H1 (cell line): Measurements from ENCODE around the gene SPATS2L. TPM values are rescaled to one million over a fixed set of nuclear protein-coding genes. Genes with fewer than 3 reads are reported as not detected.

Experiments
- CHD7 ChIP-seq: fragments of 300-600 bp; sonication (generic); IDR thresholded peaks from 2 replicates; pipeline ENCODE4 v1.7.1; 2012; ENCODE audit warnings: low read length, moderate library complexity, mild to moderate bottlenecking, inconsistent platforms; ENCODE audit not compliant: insufficient replicate concordance
- CREB1 ChIP-seq: IDR thresholded peaks from 2 replicates; pipeline ENCODE4 v1.6.1; 2012; ENCODE audit warnings: inconsistent platforms
- JUND ChIP-seq: IDR thresholded peaks from 2 replicates; pipeline ENCODE4 v1.6.1; 2011; ENCODE audit warnings: mild to moderate bottlenecking, improper control_type of control experiment, low read length
- KDM5A ChIP-seq: fragments of 200-600 bp; IDR thresholded peaks from 2 replicates; pipeline ENCODE4 v1.7.1; 2012; ENCODE audit warnings: mild to moderate bottlenecking, low read length, inconsistent platforms, mixed read lengths
- PHF8 ChIP-seq: fragments of 200-600 bp; sonication (generic); conservative IDR thresholded peaks from 2 replicates; pipeline ENCODE4 v1.7.1; 2012; ENCODE audit warnings: low read depth, mild to moderate bottlenecking, inconsistent platforms, low read length, moderate library complexity
- POLR2A ChIP-seq, 2 experiments: IDR thresholded peaks; 1 replicate in 1 of 2; 2 replicates in 1 of 2; pipeline ENCODE4 v1.6.1; 2011; ENCODE audit warnings: low read depth in 2 of 2, low read length in 2 of 2, mild to moderate bottlenecking in 2 of 2; ENCODE audit errors: control extremely low read depth in 1 of 2
- SIN3A ChIP-seq, 2 experiments: IDR thresholded peaks in 1 of 2; conservative IDR thresholded peaks in 1 of 2; 2 replicates each; pipeline ENCODE4 v1.6.1; 2011 to 2012; ENCODE audit warnings: low read length in 2 of 2, improper control_type of control experiment in 1 of 2, low read depth in 1 of 2, mild to moderate bottlenecking in 1 of 2
- SRF ChIP-seq: IDR thresholded peaks from 2 replicates; pipeline ENCODE4 v1.6.1; 2011; ENCODE audit warnings: mild to moderate bottlenecking, low read depth, low read length, moderate library complexity
- TAF1 ChIP-seq: IDR thresholded peaks from 2 replicates; pipeline ENCODE4 v1.6.1; 2011; ENCODE audit warnings: mild to moderate bottlenecking, low read depth, low read length
- TAF7 ChIP-seq: optimal IDR thresholded peaks from 2 replicates; pipeline ENCODE3; 2011; ENCODE audit warnings: low read depth, mild to moderate bottlenecking, inconsistent platforms, low read length, moderate library complexity, borderline replicate concordance
- TEAD4 ChIP-seq: IDR thresholded peaks from 2 replicates; pipeline ENCODE4 v1.6.1; 2012; ENCODE audit warnings: low read depth, low read length, inconsistent platforms, mixed read lengths
- polyA plus RNA-seq, 7 experiments: library from polyadenylated mRNA; depleted of rRNA in 3 of 7; stranded (reverse) in 5 of 7; unstranded in 2 of 7; fragments of >200 nt in 5 of 7; fragments of 200-250 nt in 2 of 7; gene quantifications; 1 replicate in 5 of 7; 2 replicates in 1 of 7; 4 replicates in 1 of 7; pipeline versions ENCODE4 v1.2.1 to v1.2.3, GENCODE V29; 2011 to 2013; ENCODE audit warnings: missing spikeins in 2 of 7, mixed read lengths in 2 of 7
- total RNA-seq: library from RNA; stranded (reverse); fragmentation: NEBNext Ultra II Directional; extraction: Animal tissue kit (Norgen Biotek cat#: 25700); gene quantifications from 2 replicates; pipeline ENCODE4 v1.2.1, GENCODE V29; 2021

The SPATS2L gene
- total and polyA plus RNA-seq, 2 of the 8 experiments (the other 6 are each of a cell fraction or from before 2014, with no cell fraction given), result 67.3 to 189 TPM

GRCh38 chr2:200306196-200306930 is at the start of gene SPATS2L (continued):
- TF ChIP-seq SIN3A (conservative IDR thresholded peaks at IDR 0.05 in 1 of 2, IDR thresholded peaks at IDR 0.05 in 1 of 2; ENCODE audit: low read depth in 1 of 2, low read length in 2 of 2), result 0 out of 4 replicates have a peak, but pooled peaks of 1 of the 2 experiments have one; percentile 29
- TF ChIP-seq KDM5A, result no peak
- TF ChIP-seq CREB1, result no peak
- peak; percentile 48 for TF ChIP-seq TAF7
- no peak for TF ChIP-seq PHF8
- TF ChIP-seq JUND, result no peak
- no peak for TF ChIP-seq SRF
- TF ChIP-seq CHD7, result no peak
- peak; percentile 56 for TF ChIP-seq TAF1
- no peak for TF ChIP-seq TEAD4
- peak; percentile 17 to 64 for TF ChIP-seq POLR2A (IDR thresholded peaks at IDR 0.05; ENCODE audit: control extremely low read depth in 1 of 2, low read depth in 2 of 2, low read length in 2 of 2)
